ENCODE results near the gene DNAJB1. TPM values are rescaled to one million over a fixed set of nuclear protein-coding genes. Genes with fewer than 3 reads are reported as not detected.

DNAJB1 gene
- total and polyA plus RNA-seq, 2 experiments from 2014 or later: 43.2 to 53.3 TPM

DNA sequence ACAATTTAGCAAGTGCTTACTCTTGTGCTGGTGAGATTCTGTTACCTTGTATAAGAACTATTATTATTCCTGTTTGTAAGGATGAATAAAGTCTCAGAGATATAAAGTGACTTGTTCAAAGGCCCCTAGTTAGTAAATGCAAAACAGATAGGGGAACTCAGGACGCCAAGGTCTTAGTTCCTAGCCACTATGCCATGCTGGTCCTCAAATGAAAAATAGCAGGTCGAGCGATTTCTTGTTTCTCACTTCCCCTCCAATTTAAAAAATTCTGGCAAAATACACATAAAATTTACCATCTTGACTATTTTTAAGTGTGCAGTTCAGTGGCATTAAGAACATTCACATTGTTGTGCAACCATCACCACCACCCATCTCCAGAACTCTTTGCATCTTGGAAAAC is 12.3 kb upstream of the DNAJB1 start (continued):
- TF ChIP-seq, protein P1, sequence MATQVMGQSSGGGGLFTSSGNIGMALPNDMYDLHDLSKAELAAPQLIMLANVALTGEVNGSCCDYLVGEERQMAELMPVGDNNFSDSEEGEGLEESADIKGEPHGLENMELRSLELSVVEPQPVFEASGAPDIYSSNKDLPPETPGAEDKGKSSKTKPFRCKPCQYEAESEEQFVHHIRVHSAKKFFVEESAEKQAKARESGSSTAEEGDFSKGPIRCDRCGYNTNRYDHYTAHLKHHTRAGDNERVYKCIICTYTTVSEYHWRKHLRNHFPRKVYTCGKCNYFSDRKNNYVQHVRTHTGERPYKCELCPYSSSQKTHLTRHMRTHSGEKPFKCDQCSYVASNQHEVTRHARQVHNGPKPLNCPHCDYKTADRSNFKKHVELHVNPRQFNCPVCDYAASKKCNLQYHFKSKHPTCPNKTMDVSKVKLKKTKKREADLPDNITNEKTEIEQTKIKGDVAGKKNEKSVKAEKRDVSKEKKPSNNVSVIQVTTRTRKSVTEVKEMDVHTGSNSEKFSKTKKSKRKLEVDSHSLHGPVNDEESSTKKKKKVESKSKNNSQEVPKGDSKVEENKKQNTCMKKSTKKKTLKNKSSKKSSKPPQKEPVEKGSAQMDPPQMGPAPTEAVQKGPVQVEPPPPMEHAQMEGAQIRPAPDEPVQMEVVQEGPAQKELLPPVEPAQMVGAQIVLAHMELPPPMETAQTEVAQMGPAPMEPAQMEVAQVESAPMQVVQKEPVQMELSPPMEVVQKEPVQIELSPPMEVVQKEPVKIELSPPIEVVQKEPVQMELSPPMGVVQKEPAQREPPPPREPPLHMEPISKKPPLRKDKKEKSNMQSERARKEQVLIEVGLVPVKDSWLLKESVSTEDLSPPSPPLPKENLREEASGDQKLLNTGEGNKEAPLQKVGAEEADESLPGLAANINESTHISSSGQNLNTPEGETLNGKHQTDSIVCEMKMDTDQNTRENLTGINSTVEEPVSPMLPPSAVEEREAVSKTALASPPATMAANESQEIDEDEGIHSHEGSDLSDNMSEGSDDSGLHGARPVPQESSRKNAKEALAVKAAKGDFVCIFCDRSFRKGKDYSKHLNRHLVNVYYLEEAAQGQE (IDR thresholded peaks at IDR 0.05; ENCODE audit: unreplicated experiment): no peak
- TF ChIP-seq NANOG (IDR thresholded peaks at IDR 0.05; ENCODE audit: borderline replicate concordance) (no peak), STAT1 (IDR thresholded peaks at IDR 0.05; ENCODE audit: unreplicated experiment) (no peak), JUNB (IDR thresholded peaks at IDR 0.05; ENCODE audit: unreplicated experiment) (no peak), CREB1 (CRISPR knock-in tag; IDR thresholded peaks at IDR 0.05; ENCODE audit: low read depth) (no peak), ZNF114 (CRISPR knock-in tag; IDR thresholded peaks at IDR 0.05) (no peak), POLR2AphosphoS5 (IDR thresholded peaks at IDR 0.05; ENCODE audit: low read depth) (no peak)
- TF ChIP-seq, protein P2, sequence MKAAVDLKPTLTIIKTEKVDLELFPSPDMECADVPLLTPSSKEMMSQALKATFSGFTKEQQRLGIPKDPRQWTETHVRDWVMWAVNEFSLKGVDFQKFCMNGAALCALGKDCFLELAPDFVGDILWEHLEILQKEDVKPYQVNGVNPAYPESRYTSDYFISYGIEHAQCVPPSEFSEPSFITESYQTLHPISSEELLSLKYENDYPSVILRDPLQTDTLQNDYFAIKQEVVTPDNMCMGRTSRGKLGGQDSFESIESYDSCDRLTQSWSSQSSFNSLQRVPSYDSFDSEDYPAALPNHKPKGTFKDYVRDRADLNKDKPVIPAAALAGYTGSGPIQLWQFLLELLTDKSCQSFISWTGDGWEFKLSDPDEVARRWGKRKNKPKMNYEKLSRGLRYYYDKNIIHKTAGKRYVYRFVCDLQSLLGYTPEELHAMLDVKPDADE (IDR thresholded peaks at IDR 0.05): no peak
- TF ChIP-seq, protein P3, sequence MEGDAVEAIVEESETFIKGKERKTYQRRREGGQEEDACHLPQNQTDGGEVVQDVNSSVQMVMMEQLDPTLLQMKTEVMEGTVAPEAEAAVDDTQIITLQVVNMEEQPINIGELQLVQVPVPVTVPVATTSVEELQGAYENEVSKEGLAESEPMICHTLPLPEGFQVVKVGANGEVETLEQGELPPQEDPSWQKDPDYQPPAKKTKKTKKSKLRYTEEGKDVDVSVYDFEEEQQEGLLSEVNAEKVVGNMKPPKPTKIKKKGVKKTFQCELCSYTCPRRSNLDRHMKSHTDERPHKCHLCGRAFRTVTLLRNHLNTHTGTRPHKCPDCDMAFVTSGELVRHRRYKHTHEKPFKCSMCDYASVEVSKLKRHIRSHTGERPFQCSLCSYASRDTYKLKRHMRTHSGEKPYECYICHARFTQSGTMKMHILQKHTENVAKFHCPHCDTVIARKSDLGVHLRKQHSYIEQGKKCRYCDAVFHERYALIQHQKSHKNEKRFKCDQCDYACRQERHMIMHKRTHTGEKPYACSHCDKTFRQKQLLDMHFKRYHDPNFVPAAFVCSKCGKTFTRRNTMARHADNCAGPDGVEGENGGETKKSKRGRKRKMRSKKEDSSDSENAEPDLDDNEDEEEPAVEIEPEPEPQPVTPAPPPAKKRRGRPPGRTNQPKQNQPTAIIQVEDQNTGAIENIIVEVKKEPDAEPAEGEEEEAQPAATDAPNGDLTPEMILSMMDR (conservative IDR thresholded peaks at IDR 0.05; ENCODE audit: low read depth in 2 of 2): no peak

DNA sequence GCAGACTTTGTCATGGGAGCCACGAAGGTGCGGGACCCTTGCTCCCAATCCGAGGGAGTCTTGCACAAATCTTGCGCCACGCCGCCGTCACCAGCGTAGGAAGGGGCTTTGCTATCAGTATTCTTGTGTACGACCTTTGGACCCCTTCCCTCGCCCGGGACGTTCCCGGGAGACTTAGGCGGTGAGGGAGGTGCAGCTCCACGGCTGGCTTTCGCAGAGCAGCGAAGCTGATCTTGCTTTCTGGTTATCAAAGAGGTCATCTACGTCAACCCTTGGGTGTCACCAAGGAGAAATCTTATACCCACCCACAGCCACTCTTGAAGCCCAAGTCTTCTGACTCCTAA is 11.8 kb upstream of the DNAJB1 start:
- H3K27ac Mint-ChIP-seq: peak overlapping the region; percentile 96
- Histone ChIP-seq H3K27me3 (ENCODE audit: insufficient read depth) (no peaks in the 10 kb centered on the region), H3F3A (replicated peaks; ENCODE audit: low read depth) (no peaks in the 10 kb centered on the region), H4K20me1 (replicated peaks; ENCODE audit: insufficient read depth) (peaks cover 20% of the 10 kb centered on the region), H3K36me3 (ENCODE audit: insufficient read depth) (no peaks in the 10 kb centered on the region; the same call in 1 of the 2 replicates), H3K9me2 (ENCODE audit: insufficient read depth) (0 out of 2 replicates have a peak, but pooled peaks cover 4% of the 10 kb centered on the region), H3K4me3 (peak overlapping the region; percentile 88), H2AFZ (peak overlapping the region; percentile 82; the same call in 1 of the 2 replicates), H3K79me2 (replicated peaks; ENCODE audit: insufficient read depth) (peaks cover 53% of the 10 kb centered on the region), H3K4me2 (peak overlapping the region; percentile 88), H3K4me1 (ENCODE audit: insufficient read depth) (peaks cover 8% of the 10 kb centered on the region), H3K27ac (ENCODE audit: low read depth) (peak overlapping the region; percentile 60; the same call in 1 of the 2 replicates)
- H3K4me1 Mint-ChIP-seq: peaks cover 12% of the 10 kb centered on the region
- peaks cover 21% of the 10 kb centered on the region for H3K27me3 Mint-ChIP-seq (ENCODE audit: insufficient read depth, low read depth, poor library complexity)
- DNase-seq (ENCODE audit: low spot score) (peak; percentile 51), ATAC-seq (peak; percentile 9)
- peak overlapping the region; percentile 92 for H3K4me3 Mint-ChIP-seq
- H3K9me3 Mint-ChIP-seq: no peaks in the 10 kb centered on the region; the same call in 2 of the 3 replicates
- H3K36me3 Mint-ChIP-seq (ENCODE audit: low read depth): peaks cover 4% of the 10 kb centered on the region; the same call in 1 of the 3 replicates
- no peak for TF ChIP-seq NANOG (IDR thresholded peaks at IDR 0.05; ENCODE audit: borderline replicate concordance)
- TF ChIP-seq POLR2AphosphoS5 (IDR thresholded peaks at IDR 0.05; ENCODE audit: low read depth): no peak
- no peak for TF ChIP-seq JUNB (IDR thresholded peaks at IDR 0.05; ENCODE audit: unreplicated experiment)
- no peak for TF ChIP-seq ZNF331 (CRISPR knock-in tag; IDR thresholded peaks at IDR 0.05; ENCODE audit: low read depth)
- no peak for TF ChIP-seq EZH2phosphoT487 (IDR thresholded peaks at IDR 0.05; ENCODE audit: unreplicated experiment)
- TF ChIP-seq, protein P4, sequence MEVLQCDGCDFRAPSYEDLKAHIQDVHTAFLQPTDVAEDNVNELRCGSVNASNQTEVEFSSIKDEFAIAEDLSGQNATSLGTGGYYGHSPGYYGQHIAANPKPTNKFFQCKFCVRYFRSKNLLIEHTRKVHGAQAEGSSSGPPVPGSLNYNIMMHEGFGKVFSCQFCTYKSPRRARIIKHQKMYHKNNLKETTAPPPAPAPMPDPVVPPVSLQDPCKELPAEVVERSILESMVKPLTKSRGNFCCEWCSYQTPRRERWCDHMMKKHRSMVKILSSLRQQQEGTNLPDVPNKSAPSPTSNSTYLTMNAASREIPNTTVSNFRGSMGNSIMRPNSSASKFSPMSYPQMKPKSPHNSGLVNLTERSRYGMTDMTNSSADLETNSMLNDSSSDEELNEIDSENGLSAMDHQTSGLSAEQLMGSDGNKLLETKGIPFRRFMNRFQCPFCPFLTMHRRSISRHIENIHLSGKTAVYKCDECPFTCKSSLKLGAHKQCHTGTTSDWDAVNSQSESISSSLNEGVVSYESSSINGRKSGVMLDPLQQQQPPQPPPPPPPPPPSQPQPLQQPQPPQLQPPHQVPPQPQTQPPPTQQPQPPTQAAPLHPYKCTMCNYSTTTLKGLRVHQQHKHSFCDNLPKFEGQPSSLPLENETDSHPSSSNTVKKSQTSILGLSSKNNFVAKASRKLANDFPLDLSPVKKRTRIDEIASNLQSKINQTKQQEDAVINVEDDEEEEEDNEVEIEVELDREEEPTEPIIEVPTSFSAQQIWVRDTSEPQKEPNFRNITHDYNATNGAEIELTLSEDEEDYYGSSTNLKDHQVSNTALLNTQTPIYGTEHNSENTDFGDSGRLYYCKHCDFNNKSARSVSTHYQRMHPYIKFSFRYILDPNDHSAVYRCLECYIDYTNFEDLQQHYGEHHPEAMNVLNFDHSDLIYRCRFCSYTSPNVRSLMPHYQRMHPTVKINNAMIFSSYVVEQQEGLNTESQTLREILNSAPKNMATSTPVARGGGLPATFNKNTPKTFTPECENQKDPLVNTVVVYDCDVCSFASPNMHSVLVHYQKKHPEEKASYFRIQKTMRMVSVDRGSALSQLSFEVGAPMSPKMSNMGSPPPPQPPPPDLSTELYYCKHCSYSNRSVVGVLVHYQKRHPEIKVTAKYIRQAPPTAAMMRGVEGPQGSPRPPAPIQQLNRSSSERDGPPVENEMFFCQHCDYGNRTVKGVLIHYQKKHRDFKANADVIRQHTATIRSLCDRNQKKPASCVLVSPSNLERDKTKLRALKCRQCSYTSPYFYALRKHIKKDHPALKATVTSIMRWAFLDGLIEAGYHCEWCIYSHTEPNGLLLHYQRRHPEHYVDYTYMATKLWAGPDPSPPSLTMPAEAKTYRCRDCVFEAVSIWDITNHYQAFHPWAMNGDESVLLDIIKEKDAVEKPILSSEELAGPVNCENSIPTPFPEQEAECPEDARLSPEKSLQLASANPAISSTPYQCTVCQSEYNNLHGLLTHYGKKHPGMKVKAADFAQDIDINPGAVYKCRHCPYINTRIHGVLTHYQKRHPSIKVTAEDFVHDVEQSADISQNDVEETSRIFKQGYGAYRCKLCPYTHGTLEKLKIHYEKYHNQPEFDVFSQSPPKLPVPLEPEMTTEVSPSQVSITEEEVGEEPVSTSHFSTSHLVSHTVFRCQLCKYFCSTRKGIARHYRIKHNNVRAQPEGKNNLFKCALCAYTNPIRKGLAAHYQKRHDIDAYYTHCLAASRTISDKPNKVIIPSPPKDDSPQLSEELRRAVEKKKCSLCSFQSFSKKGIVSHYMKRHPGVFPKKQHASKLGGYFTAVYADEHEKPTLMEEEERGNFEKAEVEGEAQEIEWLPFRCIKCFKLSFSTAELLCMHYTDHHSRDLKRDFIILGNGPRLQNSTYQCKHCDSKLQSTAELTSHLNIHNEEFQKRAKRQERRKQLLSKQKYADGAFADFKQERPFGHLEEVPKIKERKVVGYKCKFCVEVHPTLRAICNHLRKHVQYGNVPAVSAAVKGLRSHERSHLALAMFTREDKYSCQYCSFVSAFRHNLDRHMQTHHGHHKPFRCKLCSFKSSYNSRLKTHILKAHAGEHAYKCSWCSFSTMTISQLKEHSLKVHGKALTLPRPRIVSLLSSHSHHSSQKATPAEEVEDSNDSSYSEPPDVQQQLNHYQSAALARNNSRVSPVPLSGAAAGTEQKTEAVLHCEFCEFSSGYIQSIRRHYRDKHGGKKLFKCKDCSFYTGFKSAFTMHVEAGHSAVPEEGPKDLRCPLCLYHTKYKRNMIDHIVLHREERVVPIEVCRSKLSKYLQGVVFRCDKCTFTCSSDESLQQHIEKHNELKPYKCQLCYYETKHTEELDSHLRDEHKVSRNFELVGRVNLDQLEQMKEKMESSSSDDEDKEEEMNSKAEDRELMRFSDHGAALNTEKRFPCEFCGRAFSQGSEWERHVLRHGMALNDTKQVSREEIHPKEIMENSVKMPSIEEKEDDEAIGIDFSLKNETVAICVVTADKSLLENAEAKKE (CRISPR knock-in tag; IDR thresholded peaks at IDR 0.05): no peak
- TF ChIP-seq ZNF114 (CRISPR knock-in tag; IDR thresholded peaks at IDR 0.05): no peak
- no peak for TF ChIP-seq STAT1 (IDR thresholded peaks at IDR 0.05; ENCODE audit: unreplicated experiment)
- no peak for TF ChIP-seq CREB1 (CRISPR knock-in tag; IDR thresholded peaks at IDR 0.05; ENCODE audit: low read depth)

All from GM23338 (cell line).